Upper lobe of right lung (tissue), 1 donor: ENCODE data around the gene DIS3L2. TPM values are rescaled to one million over a fixed set of nuclear protein-coding genes. Genes with fewer than 3 reads are reported as not detected.

Experiments used
- ATAC-seq: fragments of 200-7000 bp; cut with Tn5 transposase; one replicate; pipeline ENCODE4 v1.9.1; 2020; ENCODE audit warnings: mild to moderate bottlenecking, moderate library complexity
- DNase-seq: peaks from one replicate; pipeline ENCODE4 v3.0.0-alpha.2; 2020
- H3K27ac ChIP-seq: fragments of 200-600 bp; one replicate; pipeline ENCODE4 v1.8.0; 2022
- H3K27me3 ChIP-seq: fragments of 200-600 bp; one replicate; pipeline ENCODE4 v1.8.0; 2022; ENCODE audit warnings: mild to moderate bottlenecking
- H3K36me3 ChIP-seq: fragments of 200-600 bp; one replicate; pipeline ENCODE4 v1.8.0; 2022
- H3K4me1 ChIP-seq: fragments of 200-600 bp; one replicate; pipeline ENCODE4 v1.8.0; 2022
- H3K4me3 ChIP-seq: fragments of 200-600 bp; one replicate; pipeline ENCODE4 v1.8.0; 2022; ENCODE audit warnings: mild to moderate bottlenecking
- H3K9me3 ChIP-seq: fragments of 200-600 bp; one replicate; pipeline ENCODE4 v1.8.0; 2022
- CTCF ChIP-seq: fragments of 200-600 bp; IDR thresholded peaks from one replicate; pipeline ENCODE4 v1.8.0; 2022; ENCODE audit warnings: antibody characterized with exemption
- intact Hi-C: fragments of 100-400 bp; cut with DNase I; formaldehyde crosslinking; loops from one replicate; pipeline ENCODE4 v1.11.0; 2022
- total RNA-seq: library from RNA; stranded (reverse); fragmentation: NEBNext Ultra II Directional; extraction: Animal tissue kit (Norgen Biotek cat#: 25700); gene quantifications from one replicate; pipeline ENCODE4 v1.2.1, GENCODE V29; 2021
- donor health status: DM: no; HTN: yes; CAD: no; lungs with severe emphysema.

The DIS3L2 gene
- total RNA-seq, 1 donor from 2014 or later = 35.8 TPM

GRCh38 chr2:232239951-232240681 lies 278.6 kb downstream of the DIS3L2 start:
- Histone ChIP-seq H3K27me3 (no peaks in the 10 kb centered on the region), H3K4me3 (no peak overlapping the region), H3K27ac (no peak overlapping the region), H3K36me3 (peaks cover 12% of the 10 kb centered on the region), H3K9me3 (no peaks in the 10 kb centered on the region), H3K4me1 (no peaks in the 10 kb centered on the region)
- ATAC-seq (no peak), DNase-seq (no peak)
- intact Hi-C loops = no loop called here
- no peak for TF ChIP-seq CTCF

- Histone ChIP-seq H3K36me3 (peaks cover 12% of the 10 kb centered on the region), H3K27ac (no peak overlapping the region), H3K4me3 (no peak overlapping the region), H3K9me3 (no peaks in the 10 kb centered on the region), H3K4me1 (no peaks in the 10 kb centered on the region), H3K27me3 (no peaks in the 10 kb centered on the region)
- no peak for TF ChIP-seq CTCF
- ATAC-seq (no peak), DNase-seq (no peak)
- intact Hi-C loops = no loop called here
These were observed 279.4 kb downstream of the DIS3L2 start for GRCh38 chr2:232240906-232241305.

GRCh38 chr2:232242316-232242715 lies 280.8 kb downstream of the DIS3L2 start:
- H3K27me3 ChIP-seq = no peaks in the 10 kb centered on the region
- H3K36me3 ChIP-seq = peaks cover 12% of the 10 kb centered on the region
- TF ChIP-seq CTCF = no peak
- no peaks in the 10 kb centered on the region for H3K9me3 ChIP-seq
- DNase-seq = no peak
- no peaks in the 10 kb centered on the region for H3K4me1 ChIP-seq
- no peak overlapping the region for H3K27ac ChIP-seq
- intact Hi-C loops = no loop called here
- no peak for ATAC-seq
- no peak overlapping the region for H3K4me3 ChIP-seq

GRCh38 chr2:232245111-232245510 lies 283.6 kb downstream of the DIS3L2 start:
- no peaks in the 10 kb centered on the region for H3K4me1 ChIP-seq
- intact Hi-C loops = no loop called here
- no peaks in the 10 kb centered on the region for H3K9me3 ChIP-seq
- H3K4me3 ChIP-seq = no peak overlapping the region
- DNase-seq (no peak), ATAC-seq (no peak)
- no peaks in the 10 kb centered on the region for H3K27me3 ChIP-seq
- TF ChIP-seq CTCF = no peak
- no peaks in the 10 kb centered on the region for H3K36me3 ChIP-seq
- no peak overlapping the region for H3K27ac ChIP-seq

GRCh38 chr2:232246245-232246644 lies 284.7 kb downstream of the DIS3L2 start:
- ATAC-seq (peak; percentile 26), DNase-seq (no peak)
- peaks cover under 1% of the 10 kb centered on the region for H3K36me3 ChIP-seq
- H3K4me3 ChIP-seq = no peak overlapping the region
- TF ChIP-seq CTCF = no peak
- H3K9me3 ChIP-seq = no peaks in the 10 kb centered on the region
- intact Hi-C loops = no loop called here
- H3K4me1 ChIP-seq = no peaks in the 10 kb centered on the region
- H3K27ac ChIP-seq = no peak overlapping the region
- no peaks in the 10 kb centered on the region for H3K27me3 ChIP-seq

GRCh38 chr2:232249096-232249495 lies 287.6 kb downstream of the DIS3L2 start:
- ATAC-seq = no peak
- Histone ChIP-seq H3K4me3 (no peak overlapping the region), H3K27ac (no peak overlapping the region), H3K4me1 (no peaks in the 10 kb centered on the region), H3K36me3 (peaks cover 8% of the 10 kb centered on the region), H3K9me3 (no peaks in the 10 kb centered on the region), H3K27me3 (no peaks in the 10 kb centered on the region)
- DNase-seq = no peak
- TF ChIP-seq CTCF = no peak
- intact Hi-C loops = no loop called here
